T-cell (primary cell): ENCODE data around the gene SLC2A5. TPM values are rescaled to one million over a fixed set of nuclear protein-coding genes. Genes with fewer than 3 reads are reported as not detected.

Experiments
- ATAC-seq, 4 experiments: fragments of 200-7000 bp in 3 of 4; fragments of 150-1000 bp in 1 of 4; cut with Tn5 transposase; replicated peaks in 1 of 4; 1 replicate in 3 of 4; 2 replicates in 1 of 4; pipeline ENCODE4 v1.10.0; 2021; ENCODE audit warnings: moderate library complexity in 3 of 4, mild to moderate bottlenecking in 2 of 4, moderate number of reproducible peaks in 1 of 4
- CTCF ChIA-PET, 2 donors: fragments of 300-600 bp; sonication (Branson Sonifier 250); formaldehyde crosslinking; loops; one replicate each; lab custom pipeline; 2022; ENCODE audit warnings: antibody characterized with exemption in 2 of 2; lab: Charles Lee
- POLR2A ChIA-PET, 2 donors: fragments of 300-600 bp; sonication (Branson Sonifier 250); formaldehyde crosslinking; loops; one replicate each; lab custom pipeline; 2022; ENCODE audit warnings: antibody characterized with exemption in 2 of 2; lab: Charles Lee
- DNase-seq, 35 experiments: peaks; one replicate each; pipeline versions ENCODE4 v3.0.0 to v3.0.0-alpha.2; 2013 to 2023
- H3K27ac ChIP-seq: one replicate; pipeline ENCODE4 v1.5.1; 2013; ENCODE audit warnings: low read length
- H3K27me3 ChIP-seq, 2 experiments: replicated peaks in 1 of 2; 1 replicate in 1 of 2; 2 replicates in 1 of 2; pipeline versions ENCODE4 v1.6.1 to v1.7.0; 2013; ENCODE audit warnings: low read length in 1 of 2, mixed read lengths in 1 of 2; ENCODE audit not compliant: control insufficient read depth in 2 of 2, insufficient read depth in 2 of 2; ENCODE audit errors: extremely low read depth in 1 of 2
- H3K36me3 ChIP-seq, 2 donors: 1 replicate in 1 of 2; 2 replicates in 1 of 2; pipeline versions ENCODE4 v1.6.1 to v1.7.0; 2013; ENCODE audit warnings: low read length in 1 of 2; ENCODE audit not compliant: control insufficient read depth in 2 of 2, insufficient read depth in 1 of 2; ENCODE audit errors: extremely low read depth in 1 of 2
- H3K4me1 ChIP-seq, 2 experiments: 1 replicate in 1 of 2; 2 replicates in 1 of 2; pipeline versions ENCODE4 v1.6.1 to v1.7.0; 2013; ENCODE audit warnings: low read length in 2 of 2, mixed read lengths in 1 of 2; ENCODE audit not compliant: insufficient read depth in 2 of 2, control insufficient read depth in 1 of 2; ENCODE audit errors: extremely low read depth in 1 of 2
- H3K4me3 ChIP-seq, 2 donors: 1 replicate in 1 of 2; 2 replicates in 1 of 2; pipeline versions ENCODE4 v1.5.1 to v1.7.0; 2013; ENCODE audit warnings: mild to moderate bottlenecking in 2 of 2, low read length in 1 of 2, moderate library complexity in 1 of 2; ENCODE audit not compliant: control insufficient read depth in 1 of 2; ENCODE audit errors: extremely low read depth in 1 of 2
- H3K9me3 ChIP-seq: 2 replicates; pipeline ENCODE4 v1.7.0; 2013
- H3K27ac Mint-ChIP-seq, 2 donors: one replicate each; pipeline ENCODE4 v1.8.0; 2020 to 2021; ENCODE audit warnings: mild to moderate bottlenecking in 2 of 2, mixed read lengths in 2 of 2
- H3K27me3 Mint-ChIP-seq, 2 donors: one replicate each; pipeline ENCODE4 v1.8.0; 2021 to 2022; ENCODE audit warnings: mixed read lengths in 2 of 2
- H3K36me3 Mint-ChIP-seq: one replicate; pipeline ENCODE4 v1.8.0; 2021; ENCODE audit warnings: mixed read lengths
- H3K4me1 Mint-ChIP-seq, 3 donors: one replicate each; pipeline ENCODE4 v1.8.0; 2020 to 2022; ENCODE audit warnings: mixed read lengths in 3 of 3, mild to moderate bottlenecking in 1 of 3
- H3K4me3 Mint-ChIP-seq, 3 donors: one replicate each; pipeline ENCODE4 v1.8.0; 2020 to 2022; ENCODE audit warnings: mild to moderate bottlenecking in 3 of 3, mixed read lengths in 3 of 3, moderate library complexity in 3 of 3
- H3K9me3 Mint-ChIP-seq, 3 donors: one replicate each; pipeline ENCODE4 v1.8.0; 2020 to 2022; ENCODE audit warnings: mixed read lengths in 3 of 3
- WGBS: methylation state at CpG from one replicate; pipeline ENCODE4 v1.1.5; 2013; ENCODE audit warnings: missing lambda C conversion rate; ENCODE audit not compliant: insufficient coverage; 5-methylcytosine and 5-hydroxymethylcytosine counted together
- total RNA-seq, 35 experiments: library from RNA in 6 of 35; stranded (reverse) in 6 of 35; fragments of 120-200 nt in 1 of 35; gene quantifications; one replicate each; pipeline versions ENCODE4 v1.2.1 to v1.2.4 and lab custom pipeline; 2013 to 2026

The SLC2A5 gene
- total RNA-seq, 5 donors from 2014 or later (not counting 1 experiment from before 2014, with no cell fraction given) = 0.32 to 1.5 (median 0.86) TPM

- Mint-ChIP-seq H3K27me3 (no peaks in the 10 kb centered on the region), H3K4me3 (no peak overlapping the region), H3K9me3 (peaks cover 0 to 3% (median 0%) of the 10 kb centered on the region in 3 donors), H3K27ac (no peak overlapping the region), H3K4me1 (peaks cover 20 to 31% (median 27%) of the 10 kb centered on the region in 3 donors), H3K36me3 (no peaks in the 10 kb centered on the region)
- Histone ChIP-seq H3K4me1 (peaks cover 14 to 24% of the 10 kb centered on the region in 2 experiments), H3K9me3 (no peaks in the 10 kb centered on the region), H3K27ac (no peak overlapping the region), H3K36me3 (no peaks in the 10 kb centered on the region), H3K4me3 (no peak overlapping the region), H3K27me3 (peaks cover 0 to 3% of the 10 kb centered on the region in 2 experiments)
- ChIA-PET CTCF (interaction anchor here (1.0 to 1.3 kb wide), 3 partner anchors 16 to 74 kb away, joined by 4 to 13 read pairs (median 6); no protein-coding TSS in a partner anchor), POLR2A (no interaction called here)
- ATAC-seq (no peak), DNase-seq (no peak)
- 91% methylated on average over 6 of the region's 11 CpGs for WGBS
Observed at GRCh38 chr1:8989061-8989460, 80.4 kb downstream of the SLC2A5 start.

- Histone ChIP-seq H3K9me3 (no peaks in the 10 kb centered on the region), H3K4me3 (no peak overlapping the region), H3K36me3 (no peaks in the 10 kb centered on the region), H3K27ac (no peak overlapping the region), H3K27me3 (peaks cover 0 to 3% of the 10 kb centered on the region in 2 experiments), H3K4me1 (peaks cover 14 to 24% of the 10 kb centered on the region in 2 experiments)
- no peak for ATAC-seq
- ChIA-PET POLR2A (no interaction called here), CTCF (interaction anchor here in 1 of 2 donors (1.3 kb wide), 1 partner anchor 74 kb away, joined by 4 read pairs; no protein-coding TSS in a partner anchor)
- no peaks in the 10 kb centered on the region for H3K36me3 Mint-ChIP-seq
- H3K27ac Mint-ChIP-seq = no peak overlapping the region
- DNase-seq = no peak
- no peaks in the 10 kb centered on the region for H3K27me3 Mint-ChIP-seq
- 89% methylated on average over 8 of the region's 13 CpGs for WGBS
- H3K4me3 Mint-ChIP-seq = no peak overlapping the region
- peaks cover 22 to 35% (median 32%) of the 10 kb centered on the region in 3 donors for H3K4me1 Mint-ChIP-seq
- H3K9me3 Mint-ChIP-seq = peaks cover 0 to 3% (median 0%) of the 10 kb centered on the region in 3 donors
Observed at GRCh38 chr1:8988618-8988967, 80.8 kb downstream of the SLC2A5 start.

- no peaks in the 10 kb centered on the region for H3K36me3 Mint-ChIP-seq
- no peaks in the 10 kb centered on the region for H3K9me3 ChIP-seq
- ChIA-PET POLR2A (interaction anchor here in 1 of 2 donors (0.6 kb wide), 1 partner anchor 18 kb away, joined by 5 read pairs; no protein-coding TSS in a partner anchor), CTCF (interaction anchor here (0.6 to 1.1 kb wide), 6 partner anchors 17 to 126 kb away, joined by 3 to 4 read pairs (median 4); no protein-coding TSS in a partner anchor)
- H3K27ac Mint-ChIP-seq = peak overlapping the region; percentile 84 to 95
- DNase-seq (peak in 33 of 35 experiments; percentile 12 to 75 (median 56)), ATAC-seq (peak; percentile 68 to 76 (median 72))
- no peaks in the 10 kb centered on the region for H3K27me3 Mint-ChIP-seq
- H3K4me1 ChIP-seq = peaks cover 14 to 24% of the 10 kb centered on the region in 2 experiments
- H3K27ac ChIP-seq = peak overlapping the region; percentile 22
- peaks cover 0 to 3% of the 10 kb centered on the region in 2 experiments for H3K27me3 ChIP-seq
- peaks cover 23 to 39% (median 37%) of the 10 kb centered on the region in 3 donors for H3K4me1 Mint-ChIP-seq
- H3K36me3 ChIP-seq = no peaks in the 10 kb centered on the region
- WGBS = no CpG with 5 or more reads among the region's 9 CpGs
- H3K4me3 ChIP-seq = no peak overlapping the region
- H3K9me3 Mint-ChIP-seq = peaks cover 0 to 2% (median 0%) of the 10 kb centered on the region in 3 donors
- peak overlapping the region; percentile 39 to 78 (median 41) for H3K4me3 Mint-ChIP-seq
Observed at GRCh38 chr1:8987881-8988617, 81.4 kb downstream of the SLC2A5 start.

GRCh38 chr1:8986814-8987190 lies 82.6 kb downstream of the SLC2A5 start:
- H3K9me3 Mint-ChIP-seq = no peaks in the 10 kb centered on the region
- peak overlapping the region; percentile 50 to 78 (median 70) for H3K4me3 Mint-ChIP-seq
- H3K27ac Mint-ChIP-seq = peak overlapping the region; percentile 94 to 95
- POLR2A ChIA-PET = no interaction called here
- Histone ChIP-seq H3K9me3 (no peaks in the 10 kb centered on the region), H3K27me3 (peaks cover 0 to 3% of the 10 kb centered on the region in 2 experiments), H3K36me3 (no peaks in the 10 kb centered on the region), H3K4me3 (no peak overlapping the region), H3K4me1 (peaks cover 14 to 24% of the 10 kb centered on the region in 2 experiments), H3K27ac (peak overlapping the region; percentile 4)
- H3K4me1 Mint-ChIP-seq = peaks cover 23 to 41% (median 34%) of the 10 kb centered on the region in 3 donors
- H3K27me3 Mint-ChIP-seq = no peaks in the 10 kb centered on the region
- CTCF ChIA-PET = interaction anchor here (0.7 to 1.1 kb wide), 3 partner anchors 24 to 211 kb away, joined by 3 to 5 read pairs (median 5); no protein-coding TSS in a partner anchor
- DNase-seq (peak in 8 of 35 experiments; percentile 10 to 38 (median 25)), ATAC-seq (peak; percentile 38 to 65 (median 52))
- no peaks in the 10 kb centered on the region for H3K36me3 Mint-ChIP-seq
- WGBS = 31% methylated on average over 7 of the region's 10 CpGs

GRCh38 chr1:8985915-8986813 lies 83.3 kb downstream of the SLC2A5 start:
- Mint-ChIP-seq H3K4me3 (peak overlapping the region; percentile 50 to 78 (median 70)), H3K36me3 (no peaks in the 10 kb centered on the region), H3K27ac (peak overlapping the region; percentile 94 to 95), H3K9me3 (no peaks in the 10 kb centered on the region), H3K27me3 (no peaks in the 10 kb centered on the region), H3K4me1 (peaks cover 23 to 41% (median 34%) of the 10 kb centered on the region in 3 donors)
- Histone ChIP-seq H3K36me3 (no peaks in the 10 kb centered on the region), H3K27ac (peak overlapping the region; percentile 4), H3K4me3 (no peak overlapping the region), H3K9me3 (no peaks in the 10 kb centered on the region), H3K4me1 (peaks cover 14 to 24% of the 10 kb centered on the region in 2 experiments), H3K27me3 (peaks cover 0 to 3% of the 10 kb centered on the region in 2 experiments)
- WGBS = 91% methylated on average over 11 of the region's 14 CpGs
- DNase-seq = no peak
- ATAC-seq = peak in 2 of 4 experiments; percentile 10 to 19
- ChIA-PET POLR2A (interaction anchor here in 1 of 2 donors (0.5 kb wide), 1 partner anchor 18 kb away, joined by 3 read pairs; no protein-coding TSS in a partner anchor), CTCF (interaction anchor here in 1 of 2 donors (1.1 kb wide), 1 partner anchor 23 kb away, joined by 3 read pairs; no protein-coding TSS in a partner anchor)
